Stimulated activated CD8-positive, alpha-beta memory T cell treated with anti-CD3 and anti-CD28 coated beads, Interleukin-12 subunit alpha, Interleukin-12 subunit beta, amount 100 ng/mL, for 24 hours (primary cell): ENCODE results near the gene RPN2.

Experiments used
- DNase-seq: peaks from one replicate; pipeline ENCODE4 v3.0.0-alpha.2; 2020; ENCODE audit errors: extremely low read depth

The RPN2 gene

DNA sequence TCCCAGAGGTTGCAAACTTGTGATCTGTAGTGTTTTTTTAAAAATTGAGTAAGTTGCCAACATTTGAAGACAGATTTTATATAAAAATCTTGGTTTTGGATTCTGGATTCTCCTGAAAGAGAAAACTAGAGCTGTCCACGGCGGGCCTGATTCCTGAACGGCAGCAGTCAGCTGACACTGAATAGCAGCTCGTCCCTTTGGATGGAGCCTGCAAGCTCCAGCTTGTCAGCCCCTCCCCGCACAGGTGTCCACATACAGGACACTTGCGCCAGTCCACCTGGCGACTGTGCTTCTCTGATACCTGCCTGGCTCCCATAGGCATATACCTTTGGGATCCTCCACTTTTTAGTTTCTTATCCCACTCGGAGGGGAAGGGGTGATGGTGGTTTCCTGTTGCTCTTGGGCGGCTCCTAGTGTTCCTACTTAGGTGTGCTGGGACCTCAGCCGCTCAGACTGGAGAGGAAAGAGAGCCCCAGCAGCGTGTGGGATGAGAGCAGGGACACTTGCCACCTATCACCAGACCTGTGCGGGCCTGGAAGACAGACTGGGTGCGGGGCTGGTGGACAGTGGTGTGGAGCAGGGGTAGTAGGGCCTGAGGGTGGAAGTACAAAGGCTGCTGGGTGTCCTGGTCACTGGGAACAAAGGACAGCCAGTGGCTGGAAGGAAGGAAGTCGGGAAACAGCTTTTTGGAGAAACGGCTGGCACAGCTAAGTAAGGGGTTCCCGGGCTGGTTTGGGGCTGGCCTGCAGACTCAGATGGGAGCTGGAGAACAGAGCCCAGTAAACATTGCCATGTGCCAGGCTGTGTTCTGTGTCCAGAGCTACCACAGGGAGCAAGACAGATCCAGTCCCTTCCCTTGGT lies 64.2 kb downstream of the RPN2 start:
- no peak for DNase-seq

DNA sequence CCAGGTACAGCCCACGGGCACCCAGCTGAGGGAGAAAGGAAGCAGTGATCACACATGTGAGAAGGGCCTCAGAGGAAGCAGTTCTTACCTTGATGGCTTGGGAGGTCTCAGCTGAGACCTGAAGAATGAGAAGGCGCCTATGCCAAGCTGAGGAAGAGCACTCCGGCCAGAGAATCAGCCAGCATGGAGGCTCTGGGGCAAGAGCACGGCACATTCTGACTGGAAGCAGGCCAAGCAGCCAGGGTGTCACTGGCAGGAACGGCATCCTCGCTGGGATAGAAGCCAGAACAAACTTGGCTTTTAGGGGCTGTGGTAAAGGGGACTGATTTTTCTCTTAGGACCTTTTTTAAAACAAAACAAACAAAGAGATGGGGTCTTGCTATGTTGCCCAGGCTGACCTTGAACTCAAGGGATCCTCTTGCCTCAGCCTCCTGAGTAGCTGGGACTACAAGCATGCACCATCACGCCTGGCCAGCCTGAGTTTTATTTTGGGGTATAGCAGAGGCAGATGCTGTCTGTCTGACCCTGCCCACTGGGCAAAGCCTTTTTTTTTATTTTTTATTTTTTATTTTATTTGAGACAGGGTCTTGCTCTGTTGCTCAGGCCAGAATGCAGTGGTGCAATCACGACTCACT lies 64.9 kb downstream of the RPN2 start:
- DNase-seq, result no peak

DNA sequence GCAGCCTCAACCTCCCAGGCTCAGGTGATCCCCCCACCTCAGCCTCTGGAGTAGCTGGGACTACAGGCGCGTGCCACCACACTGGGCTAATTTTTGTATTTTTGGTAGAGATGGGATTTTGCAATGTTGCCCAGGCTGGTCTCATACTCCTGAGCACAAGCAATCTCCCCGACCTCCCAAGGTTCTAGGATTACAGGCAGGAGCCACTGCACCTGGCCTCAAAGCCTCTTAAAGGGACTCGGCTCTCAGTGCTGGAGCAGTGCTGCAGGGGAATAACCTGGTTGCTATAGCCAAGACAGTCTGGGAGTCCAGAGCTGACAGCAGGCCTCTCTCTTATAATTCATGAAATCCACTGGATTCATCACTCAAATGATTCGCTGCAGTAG lies 65.4 kb downstream of the RPN2 start:
- DNase-seq, result no peak

DNA sequence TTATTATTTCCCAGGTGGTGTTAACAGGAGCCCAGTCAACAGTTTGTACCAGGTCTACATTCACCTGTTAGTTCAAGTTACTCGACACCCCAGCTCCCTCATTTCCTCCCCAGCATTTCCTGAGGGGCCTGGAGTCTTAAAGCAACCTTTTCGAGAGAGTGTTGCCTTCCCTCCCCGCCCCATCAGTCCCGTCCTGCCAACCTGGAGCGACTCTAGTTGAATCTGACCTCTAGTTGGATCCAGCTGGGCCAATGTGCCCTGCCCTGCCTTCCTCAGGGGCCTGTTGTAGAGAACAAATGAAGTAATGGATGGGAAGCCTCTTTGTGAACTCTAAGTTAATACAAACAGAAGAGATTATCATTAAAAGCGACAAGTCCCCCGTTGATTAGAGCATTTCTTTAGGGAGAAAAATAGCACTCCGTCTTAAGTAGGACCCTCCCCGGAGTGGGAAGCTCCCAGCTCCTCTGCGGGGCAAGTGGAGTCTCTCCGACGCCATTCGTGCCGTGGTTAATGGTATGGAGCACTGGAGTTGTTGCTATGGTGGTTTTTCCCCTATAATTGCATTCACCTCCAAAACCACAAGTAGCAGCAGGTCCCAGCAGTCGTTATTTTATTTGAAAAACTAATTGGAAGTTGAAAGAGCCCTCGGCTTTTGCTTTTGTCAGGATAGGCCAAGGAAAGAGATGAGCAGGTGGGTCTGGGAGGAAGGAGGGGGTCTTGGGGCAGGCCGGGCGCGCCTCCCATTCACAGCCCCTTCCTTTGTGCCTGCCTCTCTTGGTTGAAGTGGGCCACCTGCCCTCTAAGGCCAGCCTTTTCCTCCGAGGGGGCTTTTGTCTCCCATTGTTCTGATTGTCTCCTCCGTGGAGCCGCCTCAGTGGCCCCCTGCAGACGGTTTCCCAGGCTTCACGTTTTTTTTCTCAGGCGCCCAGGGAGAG lies 66.4 kb downstream of the RPN2 start:
- no peak for DNase-seq

DNA sequence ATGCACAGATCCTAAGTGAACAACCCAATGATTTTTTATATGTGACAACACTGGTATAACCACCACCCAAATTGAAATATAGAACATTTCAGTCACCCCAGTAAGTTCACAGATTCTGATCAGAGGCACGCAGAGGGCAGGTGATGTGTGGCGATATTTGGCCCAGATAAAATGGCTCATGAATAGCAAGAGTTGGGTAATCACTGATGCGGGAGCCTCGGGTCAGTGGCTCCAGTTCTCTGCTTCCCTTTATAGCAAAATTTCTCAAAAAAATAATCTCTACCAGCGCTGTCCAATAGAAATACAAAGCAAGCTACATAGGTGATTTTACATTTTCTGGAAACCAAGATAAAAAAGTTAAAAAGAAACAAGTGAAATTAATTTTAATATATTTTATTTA lies 67.6 kb downstream of the RPN2 start:
- no peak for DNase-seq

DNA sequence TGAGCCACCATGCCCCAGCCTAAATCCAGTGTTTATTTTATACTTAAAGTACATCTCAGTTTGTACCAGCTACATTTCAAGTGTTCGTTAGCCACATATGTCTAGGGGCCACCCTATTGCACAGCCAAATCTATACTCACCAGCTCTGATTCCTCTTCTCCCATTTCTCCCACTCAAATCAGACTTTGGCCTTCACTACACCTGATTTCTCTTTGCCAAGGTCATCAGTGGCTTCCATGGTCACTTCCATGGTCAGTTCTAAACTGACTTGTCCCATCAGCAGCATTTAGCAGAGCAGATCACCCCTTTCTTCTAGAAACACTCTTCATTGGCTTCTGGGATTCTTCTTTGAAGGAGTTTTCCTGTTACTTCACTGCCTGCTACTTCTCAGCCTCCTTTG lies 68.4 kb downstream of the RPN2 start:
- no peak for DNase-seq

DNA sequence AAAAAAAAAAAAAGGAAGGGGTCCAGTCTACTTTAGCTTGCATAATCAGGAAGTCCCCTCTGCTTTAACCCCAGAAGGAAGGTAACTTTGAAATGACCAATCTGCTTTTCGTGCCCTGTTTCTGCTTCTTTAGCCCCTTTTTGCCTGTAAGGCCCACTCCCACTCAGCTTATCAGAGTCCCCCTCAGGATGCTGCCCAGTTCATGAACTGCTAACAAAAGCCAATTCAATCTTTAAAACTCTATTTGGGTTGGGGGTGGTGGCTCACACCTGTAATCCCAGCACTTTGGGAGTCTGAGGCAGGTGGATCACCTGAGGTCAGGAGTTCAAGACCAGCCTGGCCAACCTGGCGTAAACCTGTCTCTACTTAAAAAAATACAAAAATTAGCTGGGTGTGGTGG lies 70.2 kb downstream of the RPN2 start:
- no peak for DNase-seq

DNA sequence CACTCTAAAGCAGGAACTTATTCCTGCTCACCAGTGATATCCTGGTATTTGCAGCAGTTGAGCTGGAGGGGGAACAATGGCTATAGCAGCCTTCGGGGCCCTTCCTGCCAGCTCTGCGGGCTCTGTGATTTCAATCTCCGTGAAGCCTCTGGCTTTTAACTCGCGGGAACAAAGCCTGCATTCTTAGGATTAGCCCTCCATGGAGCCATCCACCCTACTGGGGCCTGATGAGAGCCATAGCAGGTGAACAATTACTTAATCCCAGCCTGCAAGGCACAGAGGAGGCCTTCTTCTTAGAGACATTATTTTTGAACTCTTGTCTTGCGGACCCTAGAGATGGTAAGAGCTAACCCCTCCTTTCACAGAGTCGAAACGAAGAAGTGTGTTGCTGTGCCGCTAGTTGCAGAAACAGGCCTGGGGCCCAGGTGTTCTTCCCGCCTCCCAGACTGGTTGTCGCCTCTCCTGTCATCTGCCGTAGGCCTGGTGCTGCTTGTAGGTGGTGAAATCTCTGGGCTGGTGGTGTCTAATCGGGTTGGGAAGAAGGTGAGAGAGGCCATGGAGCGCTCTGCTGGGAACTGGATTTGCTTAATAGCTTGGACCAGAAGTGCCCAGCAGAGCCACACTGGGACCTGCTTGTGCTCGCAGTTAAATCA lies 72.8 kb downstream of the RPN2 start:
- DNase-seq, result no peak

DNA sequence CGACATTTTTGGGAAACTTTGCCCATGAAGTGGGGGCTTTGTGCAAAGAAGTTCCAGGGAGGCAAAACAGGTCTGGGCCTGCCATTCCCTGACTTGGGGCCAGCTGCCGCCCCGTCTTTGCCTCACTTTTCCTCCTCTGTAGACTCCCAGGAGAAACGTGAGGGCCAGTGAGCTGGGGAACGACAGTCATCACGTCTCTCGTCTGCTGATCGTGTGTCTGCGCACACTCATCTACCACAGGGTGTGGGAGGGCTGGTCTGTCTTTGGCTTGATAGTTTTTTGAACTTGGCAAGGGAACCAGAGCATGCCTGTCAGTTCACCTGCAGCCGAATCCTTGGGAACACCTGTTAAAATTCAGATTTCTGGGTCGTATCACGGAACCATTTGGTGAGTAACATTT lies 74.0 kb downstream of the RPN2 start:
- DNase-seq, result no peak

DNA sequence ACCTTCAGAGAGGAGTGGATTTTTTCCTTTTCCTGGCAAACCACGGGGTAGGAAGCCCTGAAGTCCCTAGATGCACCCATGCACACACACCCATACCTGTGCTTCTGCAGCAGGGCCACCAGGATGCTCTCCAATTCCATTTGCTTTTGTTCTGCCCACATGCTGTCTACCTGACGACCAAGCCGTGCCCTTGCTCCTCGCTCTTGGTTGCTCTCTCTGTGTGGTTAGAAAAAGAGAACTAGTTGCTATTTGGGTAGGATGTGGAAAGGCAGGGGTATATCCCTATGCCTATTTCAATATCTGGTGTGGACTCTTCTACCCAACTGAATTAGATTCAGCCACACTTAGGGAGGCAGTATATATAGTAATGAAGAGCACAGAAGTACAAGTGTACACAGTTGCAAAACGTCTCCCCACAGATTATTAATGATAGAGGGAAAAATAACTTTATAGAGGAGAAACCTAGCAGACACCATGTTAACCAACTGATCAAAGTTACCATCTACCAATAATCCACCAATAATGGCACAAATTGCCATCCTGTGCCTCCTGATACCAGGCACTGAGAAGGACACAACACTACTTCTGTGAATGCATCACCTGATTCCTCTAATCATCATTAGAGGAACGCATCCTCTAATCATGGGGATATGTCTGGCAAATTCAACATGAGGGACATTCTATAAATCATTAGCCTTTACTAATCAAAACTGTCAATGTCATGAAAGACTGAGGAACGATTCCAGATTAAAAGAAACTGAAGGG lies 75.2 kb downstream of the RPN2 start:
- DNase-seq, result no peak

DNA sequence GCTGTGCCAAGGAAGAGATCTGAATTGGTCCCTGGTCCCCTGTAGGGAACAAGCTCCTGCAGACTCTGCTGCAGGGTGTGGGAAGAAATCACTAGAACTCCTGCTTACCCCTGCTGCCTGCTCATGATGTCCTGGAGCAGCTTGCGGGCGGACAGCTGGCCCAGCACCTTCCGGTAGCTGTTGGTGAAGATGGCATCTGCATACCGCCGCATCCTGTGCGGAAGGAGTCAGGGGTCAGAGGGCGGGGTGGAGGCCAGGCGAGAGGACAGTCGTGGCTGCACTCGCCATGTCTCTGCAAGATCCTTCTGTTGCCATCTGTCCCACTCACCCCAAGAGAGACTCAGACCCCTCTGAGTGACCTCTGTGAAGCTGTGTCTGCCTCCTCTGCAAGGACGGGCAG lies 77.2 kb downstream of the RPN2 start:
- DNase-seq, result no peak

DNA sequence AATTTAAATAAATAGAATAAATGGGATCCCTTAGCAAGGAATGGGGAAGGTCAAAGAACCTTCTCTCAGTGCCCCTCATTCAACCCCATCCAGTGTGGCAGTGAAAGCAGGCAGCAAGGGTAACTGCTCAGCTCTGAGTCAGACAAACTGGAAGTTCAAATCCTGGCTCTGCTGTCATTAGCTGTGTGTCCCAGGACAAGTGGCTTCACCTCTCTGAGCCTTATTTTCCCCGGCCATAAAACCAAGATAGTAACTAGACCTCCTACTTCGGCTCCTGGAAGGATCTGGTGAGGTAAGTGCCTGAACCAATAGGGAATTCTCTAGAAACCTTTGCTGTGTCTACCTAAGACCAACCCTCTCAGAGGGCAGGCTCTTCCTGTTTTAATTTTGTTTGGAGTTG lies 78.4 kb downstream of the RPN2 start:
- no peak for DNase-seq

DNA sequence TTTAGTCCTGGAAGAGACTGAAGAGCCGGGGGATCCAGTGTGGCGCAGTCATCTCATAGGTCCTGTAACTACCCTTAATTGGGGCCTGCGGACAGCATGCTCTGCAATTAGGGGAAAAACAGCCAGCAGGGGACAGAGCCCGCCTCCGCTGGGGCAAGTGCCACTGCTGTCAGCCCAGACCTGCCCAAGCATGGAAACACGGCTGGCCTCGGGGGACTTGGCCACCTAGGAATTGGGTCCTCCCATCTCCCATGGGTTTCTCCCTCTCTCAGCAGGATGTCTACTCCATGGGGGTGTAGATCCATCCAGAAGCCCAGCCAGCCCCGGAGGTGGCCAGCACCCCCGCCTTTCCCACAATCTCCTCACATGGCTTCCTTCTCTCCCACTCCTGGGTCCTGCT lies 78.9 kb downstream of the RPN2 start:
- no peak for DNase-seq

DNA sequence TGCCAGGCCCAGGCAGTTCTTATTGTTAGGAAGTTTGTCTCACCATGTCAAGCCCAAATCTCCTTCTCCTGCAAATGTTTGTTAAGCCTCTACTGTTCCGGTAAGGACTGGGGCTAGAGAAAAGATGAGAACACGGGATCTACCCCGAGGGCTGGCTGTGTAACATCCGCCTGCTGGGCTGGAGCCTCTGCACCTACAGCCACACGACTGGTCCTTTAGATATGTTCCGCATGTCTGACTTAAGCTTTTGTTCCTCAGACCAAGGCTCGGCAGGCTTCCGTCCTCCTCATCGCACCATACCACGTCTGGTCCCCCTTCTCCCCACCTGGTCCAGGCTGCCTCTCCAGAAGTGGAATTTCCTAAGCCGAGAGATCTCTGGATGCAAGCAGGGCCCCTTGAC lies 79.9 kb downstream of the RPN2 start:
- DNase-seq, result no peak

DNA sequence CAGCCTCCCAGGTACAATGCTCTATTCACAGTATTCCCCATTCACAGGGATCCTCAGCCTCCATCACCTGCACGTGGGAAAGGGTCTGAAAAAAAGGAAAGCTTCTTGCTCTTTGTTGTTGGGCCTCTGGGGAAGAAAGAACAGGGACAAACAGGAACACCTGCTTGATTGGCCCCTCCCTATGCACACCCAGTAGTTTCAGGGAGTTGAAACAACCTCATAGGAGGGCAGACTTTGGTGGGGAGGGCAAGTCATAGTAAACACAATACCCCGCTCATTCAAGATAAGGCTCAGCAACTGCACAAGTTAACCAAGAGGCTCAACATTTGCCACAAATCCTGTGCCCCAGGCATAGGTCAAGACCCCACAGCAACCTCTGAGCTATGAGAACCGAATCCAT lies 80.7 kb downstream of the RPN2 start:
- DNase-seq, result no peak

DNA sequence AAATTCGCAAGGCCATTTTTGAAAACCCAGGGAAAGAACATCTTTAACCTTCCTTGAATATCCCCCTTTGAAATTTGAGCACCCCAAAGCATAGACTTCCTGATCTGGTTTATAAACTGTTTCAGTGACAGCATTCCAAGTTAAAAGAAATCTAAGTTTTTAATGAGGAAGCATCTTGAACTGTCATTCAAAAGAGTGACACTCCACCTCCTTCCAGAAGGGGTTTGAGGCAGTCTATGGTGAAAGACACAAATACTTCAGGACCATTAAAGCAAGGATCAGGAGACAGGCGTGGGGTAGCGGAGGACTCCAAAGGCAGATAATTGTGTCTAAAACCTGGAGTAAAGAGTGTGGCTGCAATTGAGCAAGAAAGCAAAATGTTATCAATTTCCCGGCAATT lies 81.8 kb downstream of the RPN2 start:
- DNase-seq, result no peak

DNA sequence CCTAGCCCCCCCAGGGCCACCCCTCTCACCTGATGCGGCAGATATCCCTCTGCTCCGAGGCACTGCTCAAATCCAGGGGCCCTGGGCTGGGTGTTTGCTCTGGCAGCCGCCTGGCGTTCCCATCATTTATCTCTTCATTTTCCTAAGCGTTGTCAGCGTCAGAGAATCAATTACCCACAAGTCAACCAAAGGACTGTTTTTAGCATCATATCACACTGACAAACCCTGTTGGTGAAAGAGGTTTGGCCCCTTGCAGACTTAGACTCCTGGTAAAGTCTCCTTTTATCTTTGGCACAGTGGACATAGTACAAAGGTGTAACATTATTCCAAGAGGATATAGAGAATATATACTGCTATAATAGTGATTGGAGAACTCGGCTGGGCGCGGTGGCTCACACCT lies 82.6 kb downstream of the RPN2 start, which contains the start of gene GHRH:
Gene GHRH (minus strand): TSS at position 101 of the 400 bp plus-strand sequence. CDS start 4,925 bp downstream, outside the sequence.
- no peak for DNase-seq

DNA sequence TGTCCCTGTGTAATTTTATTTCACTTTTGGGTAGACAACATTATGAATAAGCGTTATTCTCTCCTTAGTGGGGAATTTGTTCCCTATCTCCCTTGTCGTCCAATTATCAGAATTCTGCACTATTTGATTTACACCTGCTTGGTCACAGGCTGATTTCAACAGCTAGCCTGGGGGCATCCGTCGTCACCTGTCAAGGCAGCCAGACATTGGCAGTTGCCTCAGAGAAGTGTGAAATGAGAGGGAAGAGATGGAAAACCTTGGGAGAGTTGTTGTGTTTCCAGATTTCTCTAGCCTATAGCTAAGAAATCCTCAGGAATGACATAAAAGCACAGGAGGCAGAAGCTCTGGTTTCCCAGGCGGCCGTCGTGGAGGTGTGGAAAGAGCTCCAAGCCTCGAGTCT lies 83.4 kb downstream of the RPN2 start:
- DNase-seq, result no peak

DNA sequence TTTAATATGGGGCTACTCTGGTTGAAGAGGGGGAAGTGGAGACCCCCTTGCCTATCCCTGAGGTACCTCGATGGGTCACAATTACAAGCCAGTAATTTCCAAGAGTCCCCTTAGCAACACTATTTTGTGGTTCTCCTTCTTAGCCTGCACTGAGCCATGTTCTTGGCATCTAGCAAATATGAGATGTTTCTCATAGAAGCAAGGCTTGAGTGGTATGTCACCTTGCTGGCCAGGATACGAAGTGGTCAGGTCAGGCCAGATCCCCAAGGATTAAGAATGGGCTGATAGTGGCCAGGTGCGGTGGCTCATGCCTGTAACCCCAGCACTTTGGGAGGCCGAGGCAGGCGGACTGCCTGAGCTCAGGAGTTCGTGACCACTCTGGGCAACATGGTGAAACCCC lies 84.6 kb downstream of the RPN2 start:
- DNase-seq, result no peak

DNA sequence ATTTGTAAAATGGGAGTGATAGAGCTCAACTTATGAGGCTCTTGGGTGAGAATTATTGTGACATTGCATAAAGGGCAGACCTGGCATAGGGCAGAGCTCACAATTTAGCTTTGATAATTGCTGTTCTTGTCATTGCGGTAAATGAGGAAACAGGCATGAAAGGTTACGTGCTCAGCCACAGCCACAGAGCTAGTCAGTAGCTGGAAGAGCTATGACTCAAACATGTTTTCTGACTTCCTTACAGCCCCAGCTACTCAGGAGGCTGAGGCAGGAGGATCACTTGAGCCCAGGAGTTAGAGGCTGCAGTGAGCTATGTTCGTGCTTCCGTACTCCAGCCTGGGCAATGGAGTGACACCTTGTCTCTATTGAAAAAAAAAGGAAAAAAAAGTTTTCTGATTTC lies 86.0 kb downstream of the RPN2 start:
- no peak for DNase-seq
